Measurements from ENCODE around the gene SRRM2. TPM values are rescaled to one million over a fixed set of nuclear protein-coding genes. Genes with fewer than 3 reads are reported as not detected.

Gene SRRM2
- total RNA-seq, 2 donors from 2014 or later, result 377 to 539 TPM

- Histone ChIP-seq H3K9ac (ENCODE audit: low read depth in 2 of 2, low read length in 2 of 2) (no peak overlapping the region), H3K4me3 (no peak overlapping the region), H3K27ac (no peak overlapping the region), H3K36me3 (peaks cover 11% of the 10 kb centered on the region), H3K4me1 (peaks cover 13% of the 10 kb centered on the region), H3K27me3 (no peaks in the 10 kb centered on the region), H3K9me3 (no peaks in the 10 kb centered on the region)
- no peak for TF ChIP-seq CTCF (IDR thresholded peaks at IDR 0.05)
- no peak for DNase-seq
- intact Hi-C loops (cut with DNase I), result no loop called here
Measured at GRCh38 chr16:2775131-2775716, 22.8 kb downstream of the SRRM2 start.

GRCh38 chr16:2775765-2776499 lies 23.5 kb downstream of the SRRM2 start:
- peaks cover 6% of the 10 kb centered on the region for H3K4me1 ChIP-seq
- peaks cover 4% of the 10 kb centered on the region for H3K36me3 ChIP-seq

GRCh38 chr16:2776500-2777139 lies 24.2 kb downstream of the SRRM2 start:
- peak overlapping the region; percentile 62 for H3K27ac ChIP-seq
- H3K9ac ChIP-seq (ENCODE audit: low read depth in 2 of 2, low read length in 2 of 2), result peak overlapping the region; percentile 87 to 96
- peaks cover 3% of the 10 kb centered on the region for H3K36me3 ChIP-seq
- TF ChIP-seq CTCF (IDR thresholded peaks at IDR 0.05), result no peak
- DNase-seq, result no peak
- H3K27me3 ChIP-seq, result no peaks in the 10 kb centered on the region
- no peaks in the 10 kb centered on the region for H3K9me3 ChIP-seq
- intact Hi-C loops (cut with DNase I), result no loop called here
- H3K4me1 ChIP-seq, result peaks cover 6% of the 10 kb centered on the region
- H3K4me3 ChIP-seq, result peak overlapping the region; percentile 86

More at GRCh38 chr16:2775765-2776499, 23.5 kb downstream of the SRRM2 start:
- Histone ChIP-seq H3K9ac (ENCODE audit: low read depth in 2 of 2, low read length in 2 of 2) (peak overlapping the region; percentile 87 to 96), H3K27ac (no peak overlapping the region), H3K27me3 (no peaks in the 10 kb centered on the region), H3K9me3 (no peaks in the 10 kb centered on the region), H3K4me3 (peak overlapping the region; percentile 86)
- intact Hi-C loops (cut with DNase I), result no loop called here
- TF ChIP-seq CTCF (IDR thresholded peaks at IDR 0.05), result no peak
- DNase-seq, result no peak

- intact Hi-C loops (cut with DNase I), result no loop called here
- DNase-seq, result peak; percentile 89
- no peak for TF ChIP-seq CTCF (IDR thresholded peaks at IDR 0.05)
- Histone ChIP-seq H3K4me3 (peak within 1 kb of the TSS; percentile 86), H3K9ac (ENCODE audit: low read depth in 2 of 2, low read length in 2 of 2) (peak within 1 kb of the TSS; percentile 100), H3K9me3 (no peaks in the 10 kb centered on the region), H3K4me1 (peaks cover 6% of the 10 kb centered on the region), H3K27ac (peak within 1 kb of the TSS; percentile 96), H3K27me3 (no peaks in the 10 kb centered on the region), H3K36me3 (peaks cover 3% of the 10 kb centered on the region)
Measured at GRCh38 chr16:2777231-2777902, 24.9 kb downstream of the SRRM2 start, which contains the start of gene ELOB. Gene ELOB (minus strand): TSS chr16:2777280. CDS start chr16:2777239, 41 bp downstream.
